ENCODE results near the gene CAPN7.

DNA sequence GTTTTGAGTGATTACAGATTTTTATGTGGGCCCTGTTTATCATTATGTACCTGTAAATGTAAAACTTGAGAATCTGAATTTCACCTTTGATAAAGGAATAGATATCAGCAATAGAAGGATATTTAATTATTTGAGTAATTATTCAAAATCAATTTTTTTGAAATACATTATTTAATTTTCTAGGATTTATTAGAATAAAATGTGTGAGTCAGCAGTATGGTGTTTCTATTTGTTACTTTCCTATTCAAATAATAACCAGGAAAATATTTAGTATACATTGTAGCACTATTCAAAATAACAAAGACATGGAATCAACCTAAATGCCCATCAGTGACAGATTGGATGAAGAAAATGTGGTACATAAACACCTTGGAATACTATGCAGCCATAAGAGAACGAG, 22.1 kb downstream of the CAPN7 start:
- TF ChIP-seq EZH2 (IDR thresholded peaks at IDR 0.05) (no peak), CTCF (IDR thresholded peaks at IDR 0.05) (no peak), EZH2phosphoT487 (IDR thresholded peaks at IDR 0.05) (no peak)
